ENCODE measurements around the gene BAG3.

BAG3 gene

DNA sequence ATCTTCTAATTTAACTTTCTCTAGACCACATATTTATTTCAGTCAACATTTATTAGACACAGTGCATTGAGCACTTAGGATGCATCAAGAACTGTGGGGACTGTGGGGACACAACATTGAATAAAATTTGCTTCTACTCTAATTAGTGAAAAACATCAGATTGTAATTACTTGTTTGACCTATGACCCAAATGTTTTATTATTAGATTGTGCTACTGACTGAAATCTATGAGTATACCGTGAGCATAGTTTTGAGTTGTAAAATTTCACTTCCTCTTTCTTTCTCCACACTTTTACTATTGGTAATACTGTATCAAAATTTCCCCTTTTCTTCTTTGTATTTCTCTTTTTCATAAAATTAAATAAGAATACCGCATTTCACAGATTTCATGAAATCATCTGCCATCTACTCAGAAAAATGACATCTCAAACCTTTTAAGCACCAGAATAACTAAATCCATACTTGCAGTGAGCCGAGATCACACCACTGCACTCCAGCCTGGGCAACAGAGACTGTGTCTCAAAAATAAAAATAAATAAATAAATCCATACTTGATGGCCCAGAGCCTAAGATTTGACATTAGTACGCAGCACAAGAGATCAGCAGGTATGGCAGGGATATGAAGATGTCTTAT lies 49.3 kb downstream of the BAG3 start:
- Histone ChIP-seq H3K4me1 (peaks cover 0 to 11% (median 0%) of the 10 kb centered on the region in 4 donors), H3K27ac (no peak overlapping the region), H3K9me3 (no peaks in the 10 kb centered on the region), H3K36me3 (no peaks in the 10 kb centered on the region), H3K27me3 (no peaks in the 10 kb centered on the region), H3K4me3 (no peak overlapping the region)
- TF ChIP-seq, protein P1, sequence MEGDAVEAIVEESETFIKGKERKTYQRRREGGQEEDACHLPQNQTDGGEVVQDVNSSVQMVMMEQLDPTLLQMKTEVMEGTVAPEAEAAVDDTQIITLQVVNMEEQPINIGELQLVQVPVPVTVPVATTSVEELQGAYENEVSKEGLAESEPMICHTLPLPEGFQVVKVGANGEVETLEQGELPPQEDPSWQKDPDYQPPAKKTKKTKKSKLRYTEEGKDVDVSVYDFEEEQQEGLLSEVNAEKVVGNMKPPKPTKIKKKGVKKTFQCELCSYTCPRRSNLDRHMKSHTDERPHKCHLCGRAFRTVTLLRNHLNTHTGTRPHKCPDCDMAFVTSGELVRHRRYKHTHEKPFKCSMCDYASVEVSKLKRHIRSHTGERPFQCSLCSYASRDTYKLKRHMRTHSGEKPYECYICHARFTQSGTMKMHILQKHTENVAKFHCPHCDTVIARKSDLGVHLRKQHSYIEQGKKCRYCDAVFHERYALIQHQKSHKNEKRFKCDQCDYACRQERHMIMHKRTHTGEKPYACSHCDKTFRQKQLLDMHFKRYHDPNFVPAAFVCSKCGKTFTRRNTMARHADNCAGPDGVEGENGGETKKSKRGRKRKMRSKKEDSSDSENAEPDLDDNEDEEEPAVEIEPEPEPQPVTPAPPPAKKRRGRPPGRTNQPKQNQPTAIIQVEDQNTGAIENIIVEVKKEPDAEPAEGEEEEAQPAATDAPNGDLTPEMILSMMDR (IDR thresholded peaks at IDR 0.05), result no peak
- no peak for DNase-seq
- intact Hi-C loops (cut with DNase I; ENCODE audit: low total_unique reads), result loop anchor here (5.0 kb wide), 1 partner anchor 1153 kb away; no protein-coding TSS in a partner anchor

DNA sequence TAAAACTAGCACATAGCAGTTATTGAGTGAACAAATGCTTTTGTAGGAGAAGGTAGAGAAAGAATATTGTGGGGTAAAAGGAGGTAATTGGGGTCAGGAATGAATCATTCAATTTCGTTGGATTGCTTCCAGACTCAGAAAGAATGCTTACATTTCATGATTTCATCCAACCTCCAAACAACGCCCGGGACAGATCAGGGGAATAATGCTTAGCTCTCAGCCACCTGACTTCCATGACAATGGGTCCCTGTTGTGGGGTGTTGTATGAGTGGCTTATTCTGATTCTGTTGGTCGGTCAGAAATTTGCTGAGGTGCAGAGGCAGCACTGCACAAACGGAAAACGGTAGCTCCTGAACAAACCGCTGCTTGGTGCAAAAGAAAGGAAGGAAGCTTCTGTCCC lies 50.7 kb downstream of the BAG3 start:
- Histone ChIP-seq H3K4me3 (no peak overlapping the region), H3K27me3 (no peaks in the 10 kb centered on the region), H3K27ac (no peak overlapping the region), H3K4me1 (peaks cover 0 to 16% (median 0%) of the 10 kb centered on the region in 4 donors), H3K36me3 (no peaks in the 10 kb centered on the region), H3K9me3 (no peaks in the 10 kb centered on the region)
- DNase-seq, result no peak
- TF ChIP-seq, protein P1 (IDR thresholded peaks at IDR 0.05), result no peak
- intact Hi-C loops (cut with DNase I; ENCODE audit: low total_unique reads), result loop anchor here (5.0 kb wide), 1 partner anchor 1155 kb away; no protein-coding TSS in a partner anchor

DNA sequence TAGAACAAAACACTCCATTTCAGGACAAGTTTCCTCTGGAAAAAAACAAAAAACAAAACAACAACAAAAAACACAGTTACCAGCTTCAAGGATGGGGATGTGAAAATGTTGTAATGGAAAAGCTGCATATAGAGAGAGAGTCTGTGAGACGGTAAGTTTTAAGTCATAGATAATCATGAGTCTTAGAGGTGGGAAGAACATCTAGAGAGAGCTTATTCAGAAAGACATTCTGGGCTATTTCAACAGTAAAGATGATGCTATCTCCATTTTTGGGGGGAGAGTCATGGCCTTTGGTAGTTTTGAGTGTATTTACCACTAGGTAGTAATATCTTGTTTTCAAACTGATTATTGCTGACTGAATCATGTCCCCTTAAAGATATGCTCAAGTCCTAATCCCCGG lies 51.4 kb downstream of the BAG3 start:
- no peak for DNase-seq
- H3K27ac ChIP-seq, result no peak overlapping the region
- TF ChIP-seq, protein P1 (IDR thresholded peaks at IDR 0.05), result no peak
- H3K4me1 ChIP-seq, result peaks cover 0 to 12% (median 0%) of the 10 kb centered on the region in 4 donors
- H3K36me3 ChIP-seq, result no peaks in the 10 kb centered on the region
- H3K9me3 ChIP-seq, result no peaks in the 10 kb centered on the region
- H3K4me3 ChIP-seq, result no peak overlapping the region
- no peaks in the 10 kb centered on the region for H3K27me3 ChIP-seq
- intact Hi-C loops (cut with DNase I; ENCODE audit: low total_unique reads), result loop anchor here (5.0 kb wide), 1 partner anchor 1155 kb away; no protein-coding TSS in a partner anchor

DNA sequence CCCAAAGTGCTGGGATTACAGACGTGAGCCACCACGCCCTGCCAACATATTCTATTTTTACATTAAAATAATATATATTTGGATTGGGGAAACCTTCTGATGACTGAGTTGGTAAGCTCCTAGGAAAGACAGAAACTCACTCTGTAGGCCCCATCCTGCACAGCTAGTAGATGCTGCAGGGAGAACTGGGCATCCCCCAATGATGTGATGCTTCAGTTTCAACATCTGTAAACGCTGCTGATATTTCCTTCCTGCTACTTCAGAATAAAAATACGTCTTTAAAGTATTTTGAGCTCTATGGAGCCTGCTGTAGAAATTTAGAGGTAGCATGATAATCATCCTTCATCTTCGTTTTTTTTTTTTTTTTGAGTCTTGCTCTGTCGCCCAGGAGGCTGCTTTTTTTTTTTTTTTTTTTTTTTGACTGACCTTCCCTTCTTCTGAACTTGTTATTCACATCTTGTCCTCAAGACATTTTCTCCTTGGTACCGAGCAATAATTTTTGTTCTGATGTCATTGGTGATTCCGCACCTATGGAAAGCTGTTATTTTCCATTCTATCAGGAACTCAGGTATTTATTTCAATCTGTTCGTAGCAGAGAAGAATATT lies 52.8 kb downstream of the BAG3 start:
- Histone ChIP-seq H3K9me3 (no peaks in the 10 kb centered on the region), H3K27ac (no peak overlapping the region), H3K27me3 (no peaks in the 10 kb centered on the region), H3K36me3 (no peaks in the 10 kb centered on the region), H3K4me3 (no peak overlapping the region), H3K4me1 (peaks cover 0 to 11% (median 0%) of the 10 kb centered on the region in 4 donors)
- intact Hi-C loops (cut with DNase I; ENCODE audit: low total_unique reads), result loop anchor here (5.0 kb wide), 1 partner anchor 1157 kb away; no protein-coding TSS in a partner anchor
- TF ChIP-seq, protein P1 (IDR thresholded peaks at IDR 0.05), result no peak
- DNase-seq, result no peak

DNA sequence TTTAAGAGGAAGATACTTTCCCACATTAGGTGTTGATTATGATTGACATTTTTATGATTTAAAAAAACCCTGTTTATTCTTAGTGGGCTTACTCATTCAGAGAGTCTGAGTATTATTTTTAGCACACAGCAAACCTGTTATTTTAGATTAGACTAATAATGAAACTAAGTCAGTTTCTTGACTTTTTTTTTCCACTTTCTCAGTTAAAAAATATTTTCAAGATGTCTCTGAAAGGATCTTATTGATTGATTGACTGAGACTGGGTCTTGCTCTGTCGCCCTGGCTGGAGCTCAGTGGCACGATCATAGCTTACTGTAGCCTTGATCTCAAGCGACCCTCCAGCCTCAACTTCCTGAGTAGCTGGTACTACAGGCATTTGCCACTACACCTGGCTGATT lies 54.3 kb downstream of the BAG3 start:
- H3K4me1 ChIP-seq, result peaks cover 0 to 11% (median 0%) of the 10 kb centered on the region in 4 donors
- H3K27ac ChIP-seq, result no peak overlapping the region
- H3K9me3 ChIP-seq, result no peaks in the 10 kb centered on the region
- no peak overlapping the region for H3K4me3 ChIP-seq
- H3K36me3 ChIP-seq, result no peaks in the 10 kb centered on the region
- no peak for DNase-seq
- intact Hi-C loops (cut with DNase I; ENCODE audit: low total_unique reads), result no loop called here
- TF ChIP-seq, protein P1 (IDR thresholded peaks at IDR 0.05), result no peak
- no peaks in the 10 kb centered on the region for H3K27me3 ChIP-seq
